BE2C (cell line): ENCODE measurements around the gene TOP3B.

ENCODE experiments used
- DNase-seq: peaks from one replicate; pipeline ENCODE4 v3.0.0-alpha.2; 2020
- H3K27me3 ChIP-seq: fragments of 250-450 bp; sonication (Bioruptor Pico); 2 replicates; pipeline ENCODE4 v1.5.1; 2020; ENCODE audit warnings: mild to moderate bottlenecking
- H3K36me3 ChIP-seq: fragments of 250-450 bp; sonication (Bioruptor Pico); 2 replicates; pipeline ENCODE4 v1.5.1; 2020; ENCODE audit warnings: mild to moderate bottlenecking
- H3K4me1 ChIP-seq: fragments of 250-450 bp; sonication (Bioruptor Pico); 2 replicates; pipeline ENCODE4 v1.5.1; 2020
- H3K4me3 ChIP-seq: 2 replicates; pipeline ENCODE4 v1.5.1; 2011; ENCODE audit warnings: low read depth, low read length
- H3K9me3 ChIP-seq: fragments of 250-450 bp; sonication (Bioruptor Pico); 2 replicates; pipeline ENCODE4 v1.5.1; 2020
- CTCF ChIP-seq: IDR thresholded peaks from 2 replicates; pipeline ENCODE4 v1.5.1; 2012; ENCODE audit warnings: mild to moderate bottlenecking, low read depth, low read length

Gene TOP3B

GRCh38 chr22:21927174-21927823 lies 55.3 kb downstream of the TOP3B start:
- H3K4me3 ChIP-seq, result no peak overlapping the region
- no peak for DNase-seq
- no peaks in the 10 kb centered on the region for H3K27me3 ChIP-seq
- H3K9me3 ChIP-seq, result no peaks in the 10 kb centered on the region
- H3K4me1 ChIP-seq, result peaks cover 3% of the 10 kb centered on the region; the same call in 1 of the 2 replicates
- TF ChIP-seq CTCF, result no peak
- peaks cover 29% of the 10 kb centered on the region for H3K36me3 ChIP-seq

GRCh38 chr22:21926728-21927127 lies 55.9 kb downstream of the TOP3B start:
- H3K9me3 ChIP-seq, result no peaks in the 10 kb centered on the region
- no peak for DNase-seq
- H3K4me1 ChIP-seq, result peaks cover 3% of the 10 kb centered on the region; the same call in 1 of the 2 replicates
- no peaks in the 10 kb centered on the region for H3K27me3 ChIP-seq
- peaks cover 26% of the 10 kb centered on the region for H3K36me3 ChIP-seq
- TF ChIP-seq CTCF, result no peak
- H3K4me3 ChIP-seq, result no peak overlapping the region

GRCh38 chr22:21923163-21923561 lies 59.4 kb downstream of the TOP3B start:
- no peak for DNase-seq
- Histone ChIP-seq H3K4me1 (peaks cover 3% of the 10 kb centered on the region; the same call in 1 of the 2 replicates), H3K27me3 (no peaks in the 10 kb centered on the region), H3K9me3 (no peaks in the 10 kb centered on the region), H3K4me3 (no peak overlapping the region), H3K36me3 (no peaks in the 10 kb centered on the region; the same call in none of the 2 replicates)
- TF ChIP-seq CTCF, result no peak

- no peak for TF ChIP-seq CTCF
- H3K36me3 ChIP-seq, result no peaks in the 10 kb centered on the region; the same call in 1 of the 2 replicates
- H3K4me1 ChIP-seq, result peaks cover 3% of the 10 kb centered on the region; the same call in 1 of the 2 replicates
- no peaks in the 10 kb centered on the region for H3K9me3 ChIP-seq
- no peaks in the 10 kb centered on the region for H3K27me3 ChIP-seq
- no peak overlapping the region for H3K4me3 ChIP-seq
- DNase-seq, result no peak
These were observed 60.0 kb downstream of the TOP3B start for GRCh38 chr22:21922370-21923162.

- TF ChIP-seq CTCF, result no peak
- no peak overlapping the region for H3K4me3 ChIP-seq
- no peaks in the 10 kb centered on the region for H3K9me3 ChIP-seq
- no peak for DNase-seq
- H3K27me3 ChIP-seq, result no peaks in the 10 kb centered on the region
- H3K36me3 ChIP-seq, result no peaks in the 10 kb centered on the region; the same call in 1 of the 2 replicates
- H3K4me1 ChIP-seq, result no peaks in the 10 kb centered on the region
These were observed 60.9 kb downstream of the TOP3B start for GRCh38 chr22:21921729-21922128.
